Vagina (tissue), 2 donors: Measurements from ENCODE around the gene ITGBL1. TPM values are rescaled to one million over a fixed set of nuclear protein-coding genes. Genes with fewer than 3 reads are reported as not detected.

ENCODE experiments used
- DNase-seq, 2 donors: peaks; one replicate each; pipeline ENCODE4 v3.0.0-alpha.2; 2017; ENCODE audit errors: extremely low spot score in 2 of 2
- H3K27ac ChIP-seq: fragments of 200-600 bp; sonication (generic); one replicate; pipeline ENCODE4 v1.5.1; 2019
- H3K27me3 ChIP-seq: fragments of 200-600 bp; sonication (generic); one replicate; pipeline ENCODE4 v1.5.1; 2019
- H3K36me3 ChIP-seq, 2 donors: fragments of 200-600 bp; sonication (generic); one replicate each; pipeline ENCODE4 v1.5.1; 2017 to 2019
- H3K4me1 ChIP-seq: fragments of 200-600 bp; sonication (generic); one replicate; pipeline ENCODE4 v1.5.1; 2019
- H3K4me3 ChIP-seq, 2 donors: fragments of 200-600 bp; sonication (generic); 1 replicate in 1 of 2; 2 replicates in 1 of 2; pipeline ENCODE4 v1.5.1; 2016 to 2019
- H3K9me3 ChIP-seq: fragments of 200-600 bp; sonication (generic); one replicate; pipeline ENCODE4 v1.5.1; 2019
- CTCF ChIP-seq, 3 experiments: fragments of 450-650 bp in 2 of 3; fragments of 200-600 bp in 1 of 3; sonication (generic) in 1 of 3; IDR thresholded peaks; one replicate each; pipeline ENCODE4 v1.5.1; 2017 to 2019; ENCODE audit warnings: antibody characterized with exemption in 3 of 3, mild to moderate bottlenecking in 2 of 3, moderate library complexity in 2 of 3
- POLR2A ChIP-seq, 2 donors: fragments of 450-650 bp; IDR thresholded peaks; one replicate each; pipeline ENCODE4 v1.6.1; 2017; ENCODE audit warnings: antibody characterized with exemption in 2 of 2, mild to moderate bottlenecking in 2 of 2, moderate library complexity in 2 of 2
- POLR2AphosphoS5 ChIP-seq, 2 donors: sonication (generic); formaldehyde crosslinking; IDR thresholded peaks; one replicate each; pipeline ENCODE4 v1.9.0; 2017; ENCODE audit warnings: antibody characterized with exemption in 2 of 2, mild to moderate bottlenecking in 2 of 2, low read depth in 1 of 2; ENCODE audit not compliant: insufficient read depth in 1 of 2
- intact Hi-C: fragments of 100-400 bp; cut with DNase I; formaldehyde crosslinking; loops from one replicate; pipeline ENCODE4 v1.15.1; 2023
- total RNA-seq: library from RNA; depleted of rRNA; stranded (reverse); fragments of >200 nt; gene quantifications from one replicate; pipeline ENCODE4 v1.2.3, GENCODE V29; 2016

The ITGBL1 gene
- total RNA-seq, 1 donor from 2014 or later = 6.4 TPM

GRCh38 chr13:101515504-101515903, 63.0 kb downstream of the ITGBL1 start:
- H3K4me3 ChIP-seq = no peak overlapping the region
- H3K9me3 ChIP-seq = no peaks in the 10 kb centered on the region
- TF ChIP-seq POLR2A (IDR thresholded peaks at IDR 0.05) (no peak), POLR2AphosphoS5 (IDR thresholded peaks at IDR 0.05; ENCODE audit: insufficient read depth in 1 of 2, low read depth in 1 of 2) (no peak), CTCF (IDR thresholded peaks at IDR 0.05) (no peak)
- no peaks in the 10 kb centered on the region for H3K36me3 ChIP-seq
- no peaks in the 10 kb centered on the region for H3K4me1 ChIP-seq
- H3K27me3 ChIP-seq = no peaks in the 10 kb centered on the region
- no peak for DNase-seq
- no peak overlapping the region for H3K27ac ChIP-seq
- intact Hi-C loops = loop anchor here (10.0 kb wide), 1 partner anchor 239 kb away; no protein-coding TSS in a partner anchor

GRCh38 chr13:101516262-101516661, 63.8 kb downstream of the ITGBL1 start:
- H3K27ac ChIP-seq = no peak overlapping the region
- intact Hi-C loops = loop anchor here (10.0 kb wide), 1 partner anchor 239 kb away; no protein-coding TSS in a partner anchor
- no peak for TF ChIP-seq POLR2A (IDR thresholded peaks at IDR 0.05)
- no peak for TF ChIP-seq CTCF (IDR thresholded peaks at IDR 0.05)
- no peak for TF ChIP-seq POLR2AphosphoS5 (IDR thresholded peaks at IDR 0.05; ENCODE audit: insufficient read depth in 1 of 2, low read depth in 1 of 2)
- no peak overlapping the region for H3K4me3 ChIP-seq
- H3K27me3 ChIP-seq = no peaks in the 10 kb centered on the region
- no peaks in the 10 kb centered on the region for H3K9me3 ChIP-seq
- no peaks in the 10 kb centered on the region for H3K4me1 ChIP-seq
- H3K36me3 ChIP-seq = no peaks in the 10 kb centered on the region
- DNase-seq = no peak

- Histone ChIP-seq H3K27ac (no peak overlapping the region), H3K9me3 (no peaks in the 10 kb centered on the region), H3K4me1 (no peaks in the 10 kb centered on the region), H3K36me3 (no peaks in the 10 kb centered on the region), H3K27me3 (no peaks in the 10 kb centered on the region), H3K4me3 (no peak overlapping the region)
- TF ChIP-seq POLR2A (IDR thresholded peaks at IDR 0.05) = no peak
- no peak for TF ChIP-seq POLR2AphosphoS5 (IDR thresholded peaks at IDR 0.05; ENCODE audit: insufficient read depth in 1 of 2, low read depth in 1 of 2)
- TF ChIP-seq CTCF (IDR thresholded peaks at IDR 0.05) = no peak
- intact Hi-C loops = no loop called here
- DNase-seq = no peak
Observed at GRCh38 chr13:101520672-101521071, 68.2 kb downstream of the ITGBL1 start.

GRCh38 chr13:101521371-101521770, 68.9 kb downstream of the ITGBL1 start:
- no peaks in the 10 kb centered on the region for H3K36me3 ChIP-seq
- H3K9me3 ChIP-seq = no peaks in the 10 kb centered on the region
- intact Hi-C loops = no loop called here
- H3K4me3 ChIP-seq = no peak overlapping the region
- TF ChIP-seq POLR2A (IDR thresholded peaks at IDR 0.05) = no peak
- TF ChIP-seq CTCF (IDR thresholded peaks at IDR 0.05) = no peak
- no peak for TF ChIP-seq POLR2AphosphoS5 (IDR thresholded peaks at IDR 0.05; ENCODE audit: insufficient read depth in 1 of 2, low read depth in 1 of 2)
- DNase-seq = no peak
- no peaks in the 10 kb centered on the region for H3K27me3 ChIP-seq
- no peak overlapping the region for H3K27ac ChIP-seq
- no peaks in the 10 kb centered on the region for H3K4me1 ChIP-seq

GRCh38 chr13:101522607-101523006, 70.1 kb downstream of the ITGBL1 start:
- TF ChIP-seq CTCF (IDR thresholded peaks at IDR 0.05) = no peak
- TF ChIP-seq POLR2A (IDR thresholded peaks at IDR 0.05) = no peak
- TF ChIP-seq POLR2AphosphoS5 (IDR thresholded peaks at IDR 0.05; ENCODE audit: insufficient read depth in 1 of 2, low read depth in 1 of 2) = no peak
- Histone ChIP-seq H3K27ac (no peak overlapping the region), H3K36me3 (no peaks in the 10 kb centered on the region), H3K4me1 (no peaks in the 10 kb centered on the region), H3K9me3 (no peaks in the 10 kb centered on the region), H3K27me3 (no peaks in the 10 kb centered on the region), H3K4me3 (no peak overlapping the region)
- DNase-seq = no peak
- intact Hi-C loops = no loop called here
